ENCODE measurements around the gene MBD3L2B. TPM values are rescaled to one million over a fixed set of nuclear protein-coding genes. Genes with fewer than 3 reads are reported as not detected.

The MBD3L2B gene
- polyA plus RNA-seq, 1 donor (not counting 4 experiments of a cell fraction or from before 2014, with no cell fraction given): not detected

DNA sequence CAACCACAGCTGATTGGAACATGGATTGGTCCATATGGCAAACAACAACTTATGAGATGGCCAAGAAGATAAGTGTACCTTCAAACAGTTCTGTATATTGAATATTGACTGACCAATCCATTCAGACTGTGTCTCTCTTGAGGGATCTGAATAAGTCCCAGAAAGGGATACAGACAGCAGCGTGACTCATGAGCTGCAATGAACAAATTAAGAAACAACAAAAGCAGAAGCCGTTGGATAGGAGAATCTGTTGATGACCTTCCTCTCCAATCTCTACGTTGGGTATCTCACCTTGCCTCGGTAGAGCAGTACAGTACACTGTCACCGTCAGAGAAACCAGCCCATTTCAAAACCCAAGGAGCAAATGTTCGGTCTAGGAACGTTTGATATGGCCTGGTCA, 21.3 kb downstream of the MBD3L2B start:
- Histone ChIP-seq H3K9ac (ENCODE audit: control insufficient read depth, extremely low read depth, insufficient read depth, low read length) (no peak overlapping the region), H2AFZ (ENCODE audit: control insufficient read depth, low read length) (no peak overlapping the region), H3K4me2 (ENCODE audit: control insufficient read depth, extremely low read depth, insufficient read depth, low read depth, low read length) (no peak overlapping the region), H3K79me2 (ENCODE audit: control insufficient read depth, insufficient read depth, low read length) (no peaks in the 10 kb centered on the region), H3K4me1 (ENCODE audit: control insufficient read depth, extremely low read depth, insufficient read depth, low read length) (no peaks in the 10 kb centered on the region), H3K27me3 (ENCODE audit: control insufficient read depth, extremely low read depth, insufficient read depth, low read length) (no peaks in the 10 kb centered on the region), H3K4me3 (ENCODE audit: control insufficient read depth in 2 of 3, extremely low read depth in 1 of 3, insufficient read depth in 2 of 3, low read depth in 1 of 3, low read length in 3 of 3) (no peak overlapping the region), H3K27ac (ENCODE audit: control insufficient read depth, insufficient read depth, low read length) (no peak overlapping the region), H4K20me1 (ENCODE audit: control insufficient read depth, extremely low read depth, insufficient read depth, low read length) (no peaks in the 10 kb centered on the region), H3K36me3 (ENCODE audit: control insufficient read depth in 2 of 2, extremely low read depth in 1 of 2, insufficient read depth in 2 of 2, low read length in 2 of 2) (no peaks in the 10 kb centered on the region), H3K9me3 (ENCODE audit: control insufficient read depth, low read depth, low read length) (peaks cover 7% of the 10 kb centered on the region), H3K9me1 (ENCODE audit: control insufficient read depth, extremely low read depth, insufficient read depth, low read length) (no peaks in the 10 kb centered on the region)
- TF ChIP-seq, protein P1, sequence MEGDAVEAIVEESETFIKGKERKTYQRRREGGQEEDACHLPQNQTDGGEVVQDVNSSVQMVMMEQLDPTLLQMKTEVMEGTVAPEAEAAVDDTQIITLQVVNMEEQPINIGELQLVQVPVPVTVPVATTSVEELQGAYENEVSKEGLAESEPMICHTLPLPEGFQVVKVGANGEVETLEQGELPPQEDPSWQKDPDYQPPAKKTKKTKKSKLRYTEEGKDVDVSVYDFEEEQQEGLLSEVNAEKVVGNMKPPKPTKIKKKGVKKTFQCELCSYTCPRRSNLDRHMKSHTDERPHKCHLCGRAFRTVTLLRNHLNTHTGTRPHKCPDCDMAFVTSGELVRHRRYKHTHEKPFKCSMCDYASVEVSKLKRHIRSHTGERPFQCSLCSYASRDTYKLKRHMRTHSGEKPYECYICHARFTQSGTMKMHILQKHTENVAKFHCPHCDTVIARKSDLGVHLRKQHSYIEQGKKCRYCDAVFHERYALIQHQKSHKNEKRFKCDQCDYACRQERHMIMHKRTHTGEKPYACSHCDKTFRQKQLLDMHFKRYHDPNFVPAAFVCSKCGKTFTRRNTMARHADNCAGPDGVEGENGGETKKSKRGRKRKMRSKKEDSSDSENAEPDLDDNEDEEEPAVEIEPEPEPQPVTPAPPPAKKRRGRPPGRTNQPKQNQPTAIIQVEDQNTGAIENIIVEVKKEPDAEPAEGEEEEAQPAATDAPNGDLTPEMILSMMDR (optimal IDR thresholded peaks at IDR 0.05 in 1 of 3, IDR thresholded peaks at IDR 0.05 in 1 of 3, conservative IDR thresholded peaks at IDR 0.05 in 1 of 3; ENCODE audit: extremely low read depth in 1 of 3, insufficient read depth in 2 of 3, low read length in 3 of 3): no peak
- no peak for TF ChIP-seq EZH2 (IDR thresholded peaks at IDR 0.05; ENCODE audit: low read length)
- FAIRE-seq: no peak
- dilution Hi-C loops (cut with MboI; ENCODE audit: extremely low pct_ligation_motif_present, low sequenced_read_pairs): no loop called here
- no peak for DNase-seq (ENCODE audit: low read depth, low spot score)

DNA sequence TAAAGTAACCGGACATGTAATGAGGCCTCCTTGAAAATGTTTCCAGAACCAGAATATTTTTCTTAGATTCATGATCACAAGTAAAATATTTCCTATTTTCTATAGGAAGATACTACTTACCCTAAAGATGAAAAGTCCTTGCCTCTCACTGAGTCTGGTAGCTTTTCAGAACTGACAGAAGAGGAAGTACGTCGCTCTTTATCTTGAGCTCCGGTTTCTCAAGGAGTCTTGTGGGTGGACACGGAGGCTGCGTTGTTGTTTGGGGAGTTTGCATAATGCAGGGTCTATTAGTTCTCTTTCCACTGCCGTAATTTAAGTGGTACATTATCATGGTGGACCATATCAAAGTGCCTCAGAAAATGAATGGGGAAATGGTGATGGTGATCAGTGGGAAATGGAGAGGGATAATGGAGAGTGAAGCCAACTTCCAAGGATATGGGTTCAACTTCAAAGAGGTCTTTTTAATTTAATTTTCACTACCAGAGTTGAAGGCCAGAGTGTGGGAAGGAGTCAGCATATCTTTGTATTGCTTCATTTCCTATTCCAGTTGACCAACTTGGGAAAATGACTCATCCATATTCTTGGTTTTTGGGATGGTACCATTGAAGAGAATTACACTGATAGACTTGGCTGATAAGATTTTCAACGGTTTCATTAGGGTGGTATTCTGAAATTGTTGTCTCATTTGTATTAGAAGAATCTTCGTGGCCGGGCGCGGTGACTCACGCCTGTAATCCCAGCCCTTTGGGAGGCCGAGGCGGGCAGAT, 23.4 kb downstream of the MBD3L2B start:
- dilution Hi-C loops (cut with MboI; ENCODE audit: extremely low pct_ligation_motif_present, low sequenced_read_pairs): no loop called here
- Histone ChIP-seq H3K9ac (ENCODE audit: control insufficient read depth, extremely low read depth, insufficient read depth, low read length) (no peak overlapping the region), H3K9me3 (ENCODE audit: control insufficient read depth, low read depth, low read length) (peaks cover 8% of the 10 kb centered on the region), H3K4me3 (ENCODE audit: control insufficient read depth in 2 of 3, extremely low read depth in 1 of 3, insufficient read depth in 2 of 3, low read depth in 1 of 3, low read length in 3 of 3) (no peak overlapping the region), H3K79me2 (ENCODE audit: control insufficient read depth, insufficient read depth, low read length) (no peaks in the 10 kb centered on the region), H4K20me1 (ENCODE audit: control insufficient read depth, extremely low read depth, insufficient read depth, low read length) (no peaks in the 10 kb centered on the region), H3K36me3 (ENCODE audit: control insufficient read depth in 2 of 2, extremely low read depth in 1 of 2, insufficient read depth in 2 of 2, low read length in 2 of 2) (no peaks in the 10 kb centered on the region), H3K27ac (ENCODE audit: control insufficient read depth, insufficient read depth, low read length) (no peak overlapping the region), H3K9me1 (ENCODE audit: control insufficient read depth, extremely low read depth, insufficient read depth, low read length) (no peaks in the 10 kb centered on the region), H3K27me3 (ENCODE audit: control insufficient read depth, extremely low read depth, insufficient read depth, low read length) (no peaks in the 10 kb centered on the region), H3K4me2 (ENCODE audit: control insufficient read depth, extremely low read depth, insufficient read depth, low read depth, low read length) (no peak overlapping the region), H2AFZ (ENCODE audit: control insufficient read depth, low read length) (no peak overlapping the region), H3K4me1 (ENCODE audit: control insufficient read depth, extremely low read depth, insufficient read depth, low read length) (no peaks in the 10 kb centered on the region)
- FAIRE-seq: no peak
- no peak for DNase-seq (ENCODE audit: low read depth, low spot score)
- TF ChIP-seq, protein P1 (optimal IDR thresholded peaks at IDR 0.05 in 1 of 3, IDR thresholded peaks at IDR 0.05 in 1 of 3, conservative IDR thresholded peaks at IDR 0.05 in 1 of 3; ENCODE audit: extremely low read depth in 1 of 3, insufficient read depth in 2 of 3, low read length in 3 of 3): no peak
- no peak for TF ChIP-seq EZH2 (IDR thresholded peaks at IDR 0.05; ENCODE audit: low read length)

All from keratinocyte (primary cell).